Panc1 (cell line): Measurements from ENCODE around the gene RCN2. TPM values are rescaled to one million over a fixed set of nuclear protein-coding genes. Genes with fewer than 3 reads are reported as not detected.

ENCODE experiments used
- ATAC-seq: fragments of 200-7000 bp; cut with Tn5 transposase; 2 replicates; pipeline ENCODE4 v1.9.1; 2020; ENCODE audit warnings: mild to moderate bottlenecking, moderate library complexity
- Bru-seq: library from RNA; stranded (reverse); fragments of 400-500 nt; gene quantifications from one replicate; lab custom pipeline; 2021; lab: Mats Ljungman, UMichigan
- BruChase-seq, 2 experiments: library from RNA; stranded (reverse); fragments of 400-500 nt; gene quantifications; one replicate each; lab custom pipeline; 2021; lab: Mats Ljungman, UMichigan
- BruUV-seq: library from RNA; stranded (reverse); fragments of 400-500 nt; replicated peaks from 2 replicates; lab custom pipeline; 2021; lab: Mats Ljungman, UMichigan
- CTCF ChIA-PET: fragments of 300-600 bp; sonication (Branson Sonifier 250); formaldehyde crosslinking; loops from one replicate; lab custom pipeline; 2022; ENCODE audit warnings: antibody characterized with exemption; lab: Charles Lee
- POLR2A ChIA-PET: fragments of 300-600 bp; sonication (Branson Sonifier 250); formaldehyde crosslinking; loops from one replicate; lab custom pipeline; 2022; ENCODE audit warnings: antibody characterized with exemption; lab: Charles Lee
- DNase-seq: peaks from one replicate; pipeline ENCODE4 v3.0.0-alpha.2; 2010; ENCODE audit warnings: low read depth, low spot score
- H3K27ac ChIP-seq: 2 replicates; pipeline ENCODE4 v1.5.1; 2011; ENCODE audit warnings: mild to moderate bottlenecking, low read length, inconsistent platforms
- H3K27me3 ChIP-seq: fragments of 200-500 bp; sonication (Bioruptor generic); 2 replicates; pipeline ENCODE4 v1.6.0; 2014; ENCODE audit warnings: low read length, inconsistent platforms; ENCODE audit not compliant: control insufficient read depth, insufficient read depth
- H3K36me3 ChIP-seq: fragments of 200-500 bp; sonication (Bioruptor generic); 2 replicates; pipeline ENCODE4 v1.5.1; 2014; ENCODE audit warnings: inconsistent platforms, mild to moderate bottlenecking, low read length, moderate library complexity; ENCODE audit not compliant: control insufficient read depth, insufficient read depth
- H3K4me1 ChIP-seq: 2 replicates; pipeline ENCODE4 v1.5.1; 2011; ENCODE audit warnings: inconsistent platforms, mild to moderate bottlenecking, low read length, moderate library complexity; ENCODE audit not compliant: control insufficient read depth, insufficient read depth
- H3K4me3 ChIP-seq, 2 experiments: 2 replicates each; pipeline ENCODE4 v1.5.1; 2011 to 2012; ENCODE audit warnings: low read depth in 2 of 2, low read length in 2 of 2, mild to moderate bottlenecking in 2 of 2, inconsistent platforms in 1 of 2, moderate library complexity in 1 of 2
- H3K9me3 ChIP-seq: fragments of 200-500 bp; sonication (Bioruptor generic); 2 replicates; pipeline ENCODE4 v1.5.1; 2014; ENCODE audit warnings: low read depth, mild to moderate bottlenecking, inconsistent platforms, low read length, moderate library complexity; ENCODE audit not compliant: control insufficient read depth, insufficient read depth
- CTCF ChIP-seq: fragments of 450-650 bp; IDR thresholded peaks from 2 replicates; pipeline ENCODE4 v1.5.1; 2017; ENCODE audit warnings: mild to moderate bottlenecking
- POLR2AphosphoS5 ChIP-seq: IDR thresholded peaks from 2 replicates; pipeline ENCODE4 v1.6.1; 2012; ENCODE audit warnings: mild to moderate bottlenecking, low read depth, low read length, moderate library complexity
- SIN3A ChIP-seq: IDR thresholded peaks from 2 replicates; pipeline ENCODE4 v1.6.1; 2012; ENCODE audit warnings: low read depth, mild to moderate bottlenecking, low read length, moderate library complexity, borderline replicate concordance; ENCODE audit not compliant: insufficient read depth
- TCF7L2 ChIP-seq: IDR thresholded peaks from 2 replicates; pipeline ENCODE4 v1.6.1; 2011; ENCODE audit warnings: mild to moderate bottlenecking, low read depth, low read length, inconsistent platforms
- in situ Hi-C: cut with HindIII; loops from 2 replicates; pipeline ENCODE4 v1.10.0; 2016; ENCODE audit warnings: low sequenced_read_pairs, low pct_unique_long_range_greater_than_20kb
- intact Hi-C: fragments of 100-400 bp; cut with micrococcal nuclease; formaldehyde crosslinking; loops from one replicate; pipeline ENCODE4 v1.10.0; 2022; ENCODE audit not compliant: unreplicated experiment
- long read RNA-seq: library from polyadenylated mRNA; unstranded; transcript quantifications from one replicate; pipeline ENCODE4 v2.0.0, GENCODE V29; 2021; ENCODE audit not compliant: unreplicated experiment
- polyA plus RNA-seq: library from polyadenylated mRNA; unstranded; fragments of >200 nt; gene quantifications from one replicate; pipeline ENCODE4 v1.2.1, GENCODE V29; 2012; ENCODE audit warnings: missing spikeins; ENCODE audit not compliant: insufficient read length
- total RNA-seq: library from RNA; stranded (reverse); gene quantifications from one replicate; pipeline ENCODE4 v1.2.1, GENCODE V29; 2021; ENCODE audit not compliant: unreplicated experiment
- TF ChIP-seq, protein P1 (sequence below), 2 experiments: IDR thresholded peaks; 2 replicates each; pipeline ENCODE4 v1.6.1; 2011 to 2012; ENCODE audit warnings: low read depth in 2 of 2, control low read depth in 1 of 2, low read length in 1 of 2, mild to moderate bottlenecking in 1 of 2, moderate library complexity in 1 of 2; ENCODE audit not compliant: insufficient read depth in 1 of 2

Gene RCN2, protein sequence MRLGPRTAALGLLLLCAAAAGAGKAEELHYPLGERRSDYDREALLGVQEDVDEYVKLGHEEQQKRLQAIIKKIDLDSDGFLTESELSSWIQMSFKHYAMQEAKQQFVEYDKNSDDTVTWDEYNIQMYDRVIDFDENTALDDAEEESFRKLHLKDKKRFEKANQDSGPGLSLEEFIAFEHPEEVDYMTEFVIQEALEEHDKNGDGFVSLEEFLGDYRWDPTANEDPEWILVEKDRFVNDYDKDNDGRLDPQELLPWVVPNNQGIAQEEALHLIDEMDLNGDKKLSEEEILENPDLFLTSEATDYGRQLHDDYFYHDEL
- total RNA-seq = 60.7 TPM
- polyA plus RNA-seq = 38.0 TPM
- percentile 73 among the genes with signal in this experiment for Bru-seq, nascent RNA
- percentile 70 among the genes with signal in this experiment for BruChase-seq, experiment 1, labeled RNA remaining after a 2-hour chase
- percentile 81 among the genes with signal in this experiment for BruChase-seq, experiment 2, labeled RNA remaining after a 6-hour chase
- long read RNA-seq, full-length matches to known transcripts = 149 of 172 reads
- long read RNA-seq, partial matches to known transcripts = 2 of 172 reads
- long read RNA-seq, other reads (novel, unspliced or antisense) = 21 of 172 reads

- ATAC-seq (peak; percentile 100), DNase-seq (peak; percentile 43)
- Histone ChIP-seq H3K27me3 (no peaks in the 10 kb centered on the region), H3K36me3 (peaks cover 22% of the 10 kb centered on the region), H3K27ac (peak within 1 kb of the TSS; percentile 91), H3K4me1 (peaks cover 15% of the 10 kb centered on the region), H3K9me3 (no peaks in the 10 kb centered on the region), H3K4me3 (peak within 1 kb of the TSS; percentile 80 to 84)
- BruUV-seq = no TSS peak
- ChIA-PET POLR2A (interaction anchor here (0.6 kb wide), 1 partner anchor 503 kb away, joined by 3 read pairs; no protein-coding TSS in a partner anchor), CTCF (interaction anchor here (0.6 kb wide), 1 partner anchor 1963 kb away, joined by 4 read pairs; no protein-coding TSS in a partner anchor)
- intact Hi-C loops = no loop called here
- TF ChIP-seq CTCF (no peak), POLR2AphosphoS5 (peak; percentile 75), SIN3A (no peak; the same call in 1 of the 2 replicates), TCF7L2 (no peak)
- TF ChIP-seq, protein P1, sequence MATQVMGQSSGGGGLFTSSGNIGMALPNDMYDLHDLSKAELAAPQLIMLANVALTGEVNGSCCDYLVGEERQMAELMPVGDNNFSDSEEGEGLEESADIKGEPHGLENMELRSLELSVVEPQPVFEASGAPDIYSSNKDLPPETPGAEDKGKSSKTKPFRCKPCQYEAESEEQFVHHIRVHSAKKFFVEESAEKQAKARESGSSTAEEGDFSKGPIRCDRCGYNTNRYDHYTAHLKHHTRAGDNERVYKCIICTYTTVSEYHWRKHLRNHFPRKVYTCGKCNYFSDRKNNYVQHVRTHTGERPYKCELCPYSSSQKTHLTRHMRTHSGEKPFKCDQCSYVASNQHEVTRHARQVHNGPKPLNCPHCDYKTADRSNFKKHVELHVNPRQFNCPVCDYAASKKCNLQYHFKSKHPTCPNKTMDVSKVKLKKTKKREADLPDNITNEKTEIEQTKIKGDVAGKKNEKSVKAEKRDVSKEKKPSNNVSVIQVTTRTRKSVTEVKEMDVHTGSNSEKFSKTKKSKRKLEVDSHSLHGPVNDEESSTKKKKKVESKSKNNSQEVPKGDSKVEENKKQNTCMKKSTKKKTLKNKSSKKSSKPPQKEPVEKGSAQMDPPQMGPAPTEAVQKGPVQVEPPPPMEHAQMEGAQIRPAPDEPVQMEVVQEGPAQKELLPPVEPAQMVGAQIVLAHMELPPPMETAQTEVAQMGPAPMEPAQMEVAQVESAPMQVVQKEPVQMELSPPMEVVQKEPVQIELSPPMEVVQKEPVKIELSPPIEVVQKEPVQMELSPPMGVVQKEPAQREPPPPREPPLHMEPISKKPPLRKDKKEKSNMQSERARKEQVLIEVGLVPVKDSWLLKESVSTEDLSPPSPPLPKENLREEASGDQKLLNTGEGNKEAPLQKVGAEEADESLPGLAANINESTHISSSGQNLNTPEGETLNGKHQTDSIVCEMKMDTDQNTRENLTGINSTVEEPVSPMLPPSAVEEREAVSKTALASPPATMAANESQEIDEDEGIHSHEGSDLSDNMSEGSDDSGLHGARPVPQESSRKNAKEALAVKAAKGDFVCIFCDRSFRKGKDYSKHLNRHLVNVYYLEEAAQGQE (IDR thresholded peaks at IDR 0.05; ENCODE audit: insufficient read depth in 1 of 2, low read depth in 2 of 2, low read length in 1 of 2) = no peak
- in situ Hi-C loops = no loop called here
Measured at GRCh38 chr15:76931397-76932134, at the start of gene RCN2. Gene RCN2, plus strand, starts transcription at chr15:76931749. Its CDS starts 93 bp downstream, at chr15:76931842.

DNA sequence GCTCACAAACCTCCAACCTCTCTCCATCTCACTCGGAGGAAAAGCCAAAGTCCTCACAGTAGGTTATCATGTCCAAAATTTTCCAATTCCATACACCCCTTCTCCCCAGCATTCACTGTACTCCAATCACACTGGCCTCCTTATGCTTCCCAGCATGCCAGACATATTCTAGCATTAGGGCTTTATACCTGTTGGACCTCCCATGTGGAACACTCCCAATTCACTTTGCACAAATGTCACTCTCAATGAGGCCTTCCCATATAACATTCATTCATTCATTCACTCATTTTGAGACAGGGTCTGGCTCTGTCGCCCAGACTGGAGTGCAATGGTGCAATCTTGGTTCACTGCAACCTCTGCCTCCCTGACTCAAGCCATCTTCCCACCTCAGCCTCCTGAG is 46.3 kb upstream of the RCN2 start:
- no peak for DNase-seq
- H3K27me3 ChIP-seq = no peaks in the 10 kb centered on the region
- no peaks in the 10 kb centered on the region for H3K36me3 ChIP-seq
- intact Hi-C loops = no loop called here
- BruUV-seq = no TSS peak
- H3K27ac ChIP-seq = no peak overlapping the region
- H3K4me3 ChIP-seq = no peak overlapping the region
- ATAC-seq = no peak
- H3K9me3 ChIP-seq = no peaks in the 10 kb centered on the region
- TF ChIP-seq TCF7L2 (no peak), POLR2AphosphoS5 (no peak), CTCF (no peak), SIN3A (no peak)
- TF ChIP-seq, protein P1 (IDR thresholded peaks at IDR 0.05; ENCODE audit: insufficient read depth in 1 of 2, low read depth in 2 of 2, low read length in 1 of 2) = no peak
- ChIA-PET CTCF (no interaction called here), POLR2A (no interaction called here)
- H3K4me1 ChIP-seq = no peaks in the 10 kb centered on the region
- in situ Hi-C loops = no loop called here
